K562 (cell line): ENCODE data around the gene SIAE. TPM values are rescaled to one million over a fixed set of nuclear protein-coding genes. Genes with fewer than 3 reads are reported as not detected.

Experiments used
- FOXJ2 ChIP-seq: fragments of 200-800 bp; sonication (Bioruptor generic); IDR thresholded peaks from 2 replicates; pipeline ENCODE4 v1.6.1; 2016; ENCODE audit warnings: missing genetic modification characterization, missing compliant biosample characterization
- MCM7 ChIP-seq, 2 experiments: fragments of 450-650 bp; IDR thresholded peaks; 2 replicates each; pipeline ENCODE4 v1.6.1; 2016 to 2018
- NBN ChIP-seq: fragments of 450-650 bp; IDR thresholded peaks from 2 replicates; pipeline ENCODE4 v1.6.1; 2016; ENCODE audit warnings: low read depth, mild to moderate bottlenecking
- SRSF1 ChIP-seq: fragments of 200-400 bp; formaldehyde crosslinking; IDR thresholded peaks from 2 replicates; pipeline ENCODE4 v1.6.1; 2017; ENCODE audit warnings: mild to moderate bottlenecking, low read depth, low read length, moderate library complexity
- ZBTB33 ChIP-seq: sonication (generic); formaldehyde crosslinking; IDR thresholded peaks from 2 replicates; pipeline ENCODE4 v1.8.1; 2023; ENCODE audit warnings: mild to moderate bottlenecking, missing genetic modification reagents
- ZNF133 ChIP-seq: fragments of 250-450 bp; sonication (Bioruptor Pico); IDR thresholded peaks from 2 replicates; pipeline ENCODE4 v1.4.0; 2020; ENCODE audit warnings: mild to moderate bottlenecking
- ZNF764 ChIP-seq: fragments of 250-450 bp; sonication (Bioruptor Pico); IDR thresholded peaks from 2 replicates; pipeline ENCODE4 v1.4.0; 2020; ENCODE audit warnings: low read depth, mild to moderate bottlenecking, moderate library complexity
- polyA plus RNA-seq, 8 experiments: library from polyadenylated mRNA; depleted of rRNA in 4 of 8; stranded (reverse) in 5 of 8; unstranded in 3 of 8; fragments of >200 nt; fragmentation: Nextera tagmentation in 2 of 8; fragmentation: Illumina TruSeq in 1 of 8; extraction: Ambion mirVana in 2 of 8; extraction: Trizol in 1 of 8; gene quantifications; 2 replicates each; pipeline versions ENCODE4 v1.2.1 to v1.2.3, GENCODE V29; 2011 to 2014; ENCODE audit warnings: inconsistent platforms in 1 of 8, missing spikeins in 1 of 8
- total RNA-seq, 7 experiments: library from RNA; depleted of rRNA in 6 of 7; stranded (reverse); fragments of >200 nt in 6 of 7; fragmentation: Illumina TruSeq in 2 of 7; extraction: Trizol in 2 of 7; gene quantifications; 2 replicates each; pipeline versions ENCODE4 v1.2.1 to v1.2.3, GENCODE V29; 2011 to 2021; ENCODE audit warnings: low replicate concordance in 1 of 7
- TF ChIP-seq, protein P1 (sequence below), 2 experiments: fragments of 450-650 bp; IDR thresholded peaks; 2 replicates each; pipeline ENCODE4 v1.6.1; 2018; ENCODE audit warnings: mild to moderate bottlenecking in 2 of 2, low read depth in 1 of 2; ENCODE audit not compliant: partially characterized antibody in 2 of 2
- TF ChIP-seq, protein P2 (sequence below): fragments of 450-650 bp; IDR thresholded peaks from 2 replicates; pipeline ENCODE4 v1.6.1; 2016; ENCODE audit warnings: mild to moderate bottlenecking, moderate library complexity

SIAE gene
- total and polyA plus RNA-seq, 9 of the 15 experiments (the other 6 are each of a cell fraction or from before 2014, with no cell fraction given): 0.89 to 9.6 (median 3.7) TPM

- TF ChIP-seq ZBTB33 (CRISPR knock-in tag) (no peak), ZNF764 (CRISPR knock-in tag) (no peak), SRSF1 (no peak), MCM7 (IDR thresholded peaks at IDR 0.05) (no peak), FOXJ2 (tag) (peak; percentile 77; the same call in 1 of the 2 replicates), ZNF133 (CRISPR knock-in tag) (no peak), NBN (peak; percentile 16; the same call in 1 of the 2 replicates)
- TF ChIP-seq, protein P1, sequence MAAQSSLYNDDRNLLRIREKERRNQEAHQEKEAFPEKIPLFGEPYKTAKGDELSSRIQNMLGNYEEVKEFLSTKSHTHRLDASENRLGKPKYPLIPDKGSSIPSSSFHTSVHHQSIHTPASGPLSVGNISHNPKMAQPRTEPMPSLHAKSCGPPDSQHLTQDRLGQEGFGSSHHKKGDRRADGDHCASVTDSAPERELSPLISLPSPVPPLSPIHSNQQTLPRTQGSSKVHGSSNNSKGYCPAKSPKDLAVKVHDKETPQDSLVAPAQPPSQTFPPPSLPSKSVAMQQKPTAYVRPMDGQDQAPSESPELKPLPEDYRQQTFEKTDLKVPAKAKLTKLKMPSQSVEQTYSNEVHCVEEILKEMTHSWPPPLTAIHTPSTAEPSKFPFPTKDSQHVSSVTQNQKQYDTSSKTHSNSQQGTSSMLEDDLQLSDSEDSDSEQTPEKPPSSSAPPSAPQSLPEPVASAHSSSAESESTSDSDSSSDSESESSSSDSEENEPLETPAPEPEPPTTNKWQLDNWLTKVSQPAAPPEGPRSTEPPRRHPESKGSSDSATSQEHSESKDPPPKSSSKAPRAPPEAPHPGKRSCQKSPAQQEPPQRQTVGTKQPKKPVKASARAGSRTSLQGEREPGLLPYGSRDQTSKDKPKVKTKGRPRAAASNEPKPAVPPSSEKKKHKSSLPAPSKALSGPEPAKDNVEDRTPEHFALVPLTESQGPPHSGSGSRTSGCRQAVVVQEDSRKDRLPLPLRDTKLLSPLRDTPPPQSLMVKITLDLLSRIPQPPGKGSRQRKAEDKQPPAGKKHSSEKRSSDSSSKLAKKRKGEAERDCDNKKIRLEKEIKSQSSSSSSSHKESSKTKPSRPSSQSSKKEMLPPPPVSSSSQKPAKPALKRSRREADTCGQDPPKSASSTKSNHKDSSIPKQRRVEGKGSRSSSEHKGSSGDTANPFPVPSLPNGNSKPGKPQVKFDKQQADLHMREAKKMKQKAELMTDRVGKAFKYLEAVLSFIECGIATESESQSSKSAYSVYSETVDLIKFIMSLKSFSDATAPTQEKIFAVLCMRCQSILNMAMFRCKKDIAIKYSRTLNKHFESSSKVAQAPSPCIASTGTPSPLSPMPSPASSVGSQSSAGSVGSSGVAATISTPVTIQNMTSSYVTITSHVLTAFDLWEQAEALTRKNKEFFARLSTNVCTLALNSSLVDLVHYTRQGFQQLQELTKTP (IDR thresholded peaks at IDR 0.05; ENCODE audit: low read depth in 1 of 2, partially characterized antibody in 2 of 2): no peak
- TF ChIP-seq, protein P2, sequence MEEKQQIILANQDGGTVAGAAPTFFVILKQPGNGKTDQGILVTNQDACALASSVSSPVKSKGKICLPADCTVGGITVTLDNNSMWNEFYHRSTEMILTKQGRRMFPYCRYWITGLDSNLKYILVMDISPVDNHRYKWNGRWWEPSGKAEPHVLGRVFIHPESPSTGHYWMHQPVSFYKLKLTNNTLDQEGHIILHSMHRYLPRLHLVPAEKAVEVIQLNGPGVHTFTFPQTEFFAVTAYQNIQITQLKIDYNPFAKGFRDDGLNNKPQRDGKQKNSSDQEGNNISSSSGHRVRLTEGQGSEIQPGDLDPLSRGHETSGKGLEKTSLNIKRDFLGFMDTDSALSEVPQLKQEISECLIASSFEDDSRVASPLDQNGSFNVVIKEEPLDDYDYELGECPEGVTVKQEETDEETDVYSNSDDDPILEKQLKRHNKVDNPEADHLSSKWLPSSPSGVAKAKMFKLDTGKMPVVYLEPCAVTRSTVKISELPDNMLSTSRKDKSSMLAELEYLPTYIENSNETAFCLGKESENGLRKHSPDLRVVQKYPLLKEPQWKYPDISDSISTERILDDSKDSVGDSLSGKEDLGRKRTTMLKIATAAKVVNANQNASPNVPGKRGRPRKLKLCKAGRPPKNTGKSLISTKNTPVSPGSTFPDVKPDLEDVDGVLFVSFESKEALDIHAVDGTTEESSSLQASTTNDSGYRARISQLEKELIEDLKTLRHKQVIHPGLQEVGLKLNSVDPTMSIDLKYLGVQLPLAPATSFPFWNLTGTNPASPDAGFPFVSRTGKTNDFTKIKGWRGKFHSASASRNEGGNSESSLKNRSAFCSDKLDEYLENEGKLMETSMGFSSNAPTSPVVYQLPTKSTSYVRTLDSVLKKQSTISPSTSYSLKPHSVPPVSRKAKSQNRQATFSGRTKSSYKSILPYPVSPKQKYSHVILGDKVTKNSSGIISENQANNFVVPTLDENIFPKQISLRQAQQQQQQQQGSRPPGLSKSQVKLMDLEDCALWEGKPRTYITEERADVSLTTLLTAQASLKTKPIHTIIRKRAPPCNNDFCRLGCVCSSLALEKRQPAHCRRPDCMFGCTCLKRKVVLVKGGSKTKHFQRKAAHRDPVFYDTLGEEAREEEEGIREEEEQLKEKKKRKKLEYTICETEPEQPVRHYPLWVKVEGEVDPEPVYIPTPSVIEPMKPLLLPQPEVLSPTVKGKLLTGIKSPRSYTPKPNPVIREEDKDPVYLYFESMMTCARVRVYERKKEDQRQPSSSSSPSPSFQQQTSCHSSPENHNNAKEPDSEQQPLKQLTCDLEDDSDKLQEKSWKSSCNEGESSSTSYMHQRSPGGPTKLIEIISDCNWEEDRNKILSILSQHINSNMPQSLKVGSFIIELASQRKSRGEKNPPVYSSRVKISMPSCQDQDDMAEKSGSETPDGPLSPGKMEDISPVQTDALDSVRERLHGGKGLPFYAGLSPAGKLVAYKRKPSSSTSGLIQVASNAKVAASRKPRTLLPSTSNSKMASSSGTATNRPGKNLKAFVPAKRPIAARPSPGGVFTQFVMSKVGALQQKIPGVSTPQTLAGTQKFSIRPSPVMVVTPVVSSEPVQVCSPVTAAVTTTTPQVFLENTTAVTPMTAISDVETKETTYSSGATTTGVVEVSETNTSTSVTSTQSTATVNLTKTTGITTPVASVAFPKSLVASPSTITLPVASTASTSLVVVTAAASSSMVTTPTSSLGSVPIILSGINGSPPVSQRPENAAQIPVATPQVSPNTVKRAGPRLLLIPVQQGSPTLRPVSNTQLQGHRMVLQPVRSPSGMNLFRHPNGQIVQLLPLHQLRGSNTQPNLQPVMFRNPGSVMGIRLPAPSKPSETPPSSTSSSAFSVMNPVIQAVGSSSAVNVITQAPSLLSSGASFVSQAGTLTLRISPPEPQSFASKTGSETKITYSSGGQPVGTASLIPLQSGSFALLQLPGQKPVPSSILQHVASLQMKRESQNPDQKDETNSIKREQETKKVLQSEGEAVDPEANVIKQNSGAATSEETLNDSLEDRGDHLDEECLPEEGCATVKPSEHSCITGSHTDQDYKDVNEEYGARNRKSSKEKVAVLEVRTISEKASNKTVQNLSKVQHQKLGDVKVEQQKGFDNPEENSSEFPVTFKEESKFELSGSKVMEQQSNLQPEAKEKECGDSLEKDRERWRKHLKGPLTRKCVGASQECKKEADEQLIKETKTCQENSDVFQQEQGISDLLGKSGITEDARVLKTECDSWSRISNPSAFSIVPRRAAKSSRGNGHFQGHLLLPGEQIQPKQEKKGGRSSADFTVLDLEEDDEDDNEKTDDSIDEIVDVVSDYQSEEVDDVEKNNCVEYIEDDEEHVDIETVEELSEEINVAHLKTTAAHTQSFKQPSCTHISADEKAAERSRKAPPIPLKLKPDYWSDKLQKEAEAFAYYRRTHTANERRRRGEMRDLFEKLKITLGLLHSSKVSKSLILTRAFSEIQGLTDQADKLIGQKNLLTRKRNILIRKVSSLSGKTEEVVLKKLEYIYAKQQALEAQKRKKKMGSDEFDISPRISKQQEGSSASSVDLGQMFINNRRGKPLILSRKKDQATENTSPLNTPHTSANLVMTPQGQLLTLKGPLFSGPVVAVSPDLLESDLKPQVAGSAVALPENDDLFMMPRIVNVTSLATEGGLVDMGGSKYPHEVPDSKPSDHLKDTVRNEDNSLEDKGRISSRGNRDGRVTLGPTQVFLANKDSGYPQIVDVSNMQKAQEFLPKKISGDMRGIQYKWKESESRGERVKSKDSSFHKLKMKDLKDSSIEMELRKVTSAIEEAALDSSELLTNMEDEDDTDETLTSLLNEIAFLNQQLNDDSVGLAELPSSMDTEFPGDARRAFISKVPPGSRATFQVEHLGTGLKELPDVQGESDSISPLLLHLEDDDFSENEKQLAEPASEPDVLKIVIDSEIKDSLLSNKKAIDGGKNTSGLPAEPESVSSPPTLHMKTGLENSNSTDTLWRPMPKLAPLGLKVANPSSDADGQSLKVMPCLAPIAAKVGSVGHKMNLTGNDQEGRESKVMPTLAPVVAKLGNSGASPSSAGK: no peak
These were observed 29.7 kb downstream of the SIAE start (continued) for GRCh38 chr11:124643605-124644425.
